ENCODE measurements around the gene RASGRF2. TPM values are rescaled to one million over a fixed set of nuclear protein-coding genes. Genes with fewer than 3 reads are reported as not detected.
"Not testable (repeated sequence)": the region's sequence is repeated elsewhere in the genome, so short reads cannot be mapped to it uniquely, and the experiment has no call there.

Gene RASGRF2
- total RNA-seq, 1 donor from 2014 or later: 2.5 TPM

DNA sequence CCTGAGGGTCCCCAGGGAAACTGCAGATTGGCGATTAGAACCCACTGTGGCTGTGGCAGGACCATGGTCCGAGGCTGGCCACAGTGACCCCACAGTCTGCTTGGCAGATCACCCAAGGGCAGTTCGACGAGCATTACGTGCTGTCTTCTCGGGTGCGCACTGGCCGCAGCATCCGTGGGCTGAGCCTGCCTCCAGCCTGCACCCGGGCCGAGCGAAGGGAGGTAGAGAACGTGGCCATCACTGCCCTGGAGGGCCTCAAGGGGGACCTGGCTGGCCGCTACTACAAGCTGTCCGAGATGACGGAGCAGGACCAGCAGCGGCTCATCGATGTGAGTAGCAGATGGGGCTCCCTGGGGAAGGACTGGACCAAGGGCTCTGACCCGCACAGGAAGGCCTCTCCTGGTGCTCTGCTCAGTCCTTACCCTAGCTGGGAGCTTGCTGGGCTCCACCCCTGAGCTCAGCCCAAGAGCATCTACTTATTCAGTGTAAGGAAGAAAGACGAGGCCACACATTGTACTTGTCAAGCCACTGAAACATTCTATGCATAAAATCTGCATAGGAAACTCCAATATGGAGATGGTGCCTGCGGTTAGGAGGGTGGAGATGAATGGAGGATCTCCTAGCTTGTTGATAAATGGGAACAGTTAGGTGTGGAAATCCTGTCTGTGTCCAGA, 294.9 kb downstream of the RASGRF2 start:
- H3K27me3 Mint-ChIP-seq (ENCODE audit: unreplicated experiment): peaks cover 2% of the 10 kb centered on the region
- H3K27ac Mint-ChIP-seq (ENCODE audit: unreplicated experiment): no peak overlapping the region
- TF ChIP-seq, protein P1, sequence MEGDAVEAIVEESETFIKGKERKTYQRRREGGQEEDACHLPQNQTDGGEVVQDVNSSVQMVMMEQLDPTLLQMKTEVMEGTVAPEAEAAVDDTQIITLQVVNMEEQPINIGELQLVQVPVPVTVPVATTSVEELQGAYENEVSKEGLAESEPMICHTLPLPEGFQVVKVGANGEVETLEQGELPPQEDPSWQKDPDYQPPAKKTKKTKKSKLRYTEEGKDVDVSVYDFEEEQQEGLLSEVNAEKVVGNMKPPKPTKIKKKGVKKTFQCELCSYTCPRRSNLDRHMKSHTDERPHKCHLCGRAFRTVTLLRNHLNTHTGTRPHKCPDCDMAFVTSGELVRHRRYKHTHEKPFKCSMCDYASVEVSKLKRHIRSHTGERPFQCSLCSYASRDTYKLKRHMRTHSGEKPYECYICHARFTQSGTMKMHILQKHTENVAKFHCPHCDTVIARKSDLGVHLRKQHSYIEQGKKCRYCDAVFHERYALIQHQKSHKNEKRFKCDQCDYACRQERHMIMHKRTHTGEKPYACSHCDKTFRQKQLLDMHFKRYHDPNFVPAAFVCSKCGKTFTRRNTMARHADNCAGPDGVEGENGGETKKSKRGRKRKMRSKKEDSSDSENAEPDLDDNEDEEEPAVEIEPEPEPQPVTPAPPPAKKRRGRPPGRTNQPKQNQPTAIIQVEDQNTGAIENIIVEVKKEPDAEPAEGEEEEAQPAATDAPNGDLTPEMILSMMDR (IDR thresholded peaks at IDR 0.05; ENCODE audit: unreplicated experiment): no peak
- H3K36me3 Mint-ChIP-seq (ENCODE audit: low read depth, unreplicated experiment): peaks cover 16% of the 10 kb centered on the region
- H3K4me3 Mint-ChIP-seq (ENCODE audit: unreplicated experiment): no peak overlapping the region
- no peak for DNase-seq (ENCODE audit: low spot score)
- no peaks in the 10 kb centered on the region for H3K9me3 Mint-ChIP-seq (ENCODE audit: unreplicated experiment)
- H3K4me1 Mint-ChIP-seq (ENCODE audit: unreplicated experiment): peaks cover 12% of the 10 kb centered on the region

GRCh38 chr5:81256766-81257165, 296.6 kb downstream of the RASGRF2 start:
- H3K4me1 Mint-ChIP-seq (ENCODE audit: unreplicated experiment): peaks cover 12% of the 10 kb centered on the region

DNA sequence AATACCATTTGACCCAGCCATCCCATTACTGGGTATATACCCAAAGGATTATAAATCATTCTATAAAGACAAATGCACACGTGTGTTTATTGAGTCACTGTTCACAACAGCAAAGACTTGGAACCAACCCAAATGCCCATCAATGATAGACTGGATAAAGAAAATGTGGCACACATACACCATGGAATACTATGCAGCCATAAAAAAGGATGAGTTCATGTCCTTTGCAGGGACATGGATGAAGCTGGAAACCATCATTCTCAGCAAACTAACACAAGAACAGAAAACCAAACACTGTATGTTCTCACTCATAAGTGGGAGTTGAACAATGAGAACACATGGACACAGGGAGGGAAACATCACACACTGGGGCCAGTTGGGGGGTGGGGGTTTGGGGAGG, 302.6 kb downstream of the RASGRF2 start:
- H3K4me1 Mint-ChIP-seq (ENCODE audit: unreplicated experiment); H3K4me3 Mint-ChIP-seq (ENCODE audit: unreplicated experiment); H3K27ac Mint-ChIP-seq (ENCODE audit: unreplicated experiment); DNase-seq (ENCODE audit: low spot score); H3K27me3 Mint-ChIP-seq (ENCODE audit: unreplicated experiment); H3K9me3 Mint-ChIP-seq (ENCODE audit: unreplicated experiment): not testable (repeated sequence)
- H3K36me3 Mint-ChIP-seq (ENCODE audit: low read depth, unreplicated experiment): peaks cover 22% of the 10 kb centered on the region

More at GRCh38 chr5:81256766-81257165, 296.6 kb downstream of the RASGRF2 start:
- DNase-seq (ENCODE audit: low spot score): no peak
- H3K9me3 Mint-ChIP-seq (ENCODE audit: unreplicated experiment): no peaks in the 10 kb centered on the region
- H3K4me3 Mint-ChIP-seq (ENCODE audit: unreplicated experiment): no peak overlapping the region
- H3K27ac Mint-ChIP-seq (ENCODE audit: unreplicated experiment): no peak overlapping the region
- no peaks in the 10 kb centered on the region for H3K27me3 Mint-ChIP-seq (ENCODE audit: unreplicated experiment)
- H3K36me3 Mint-ChIP-seq (ENCODE audit: low read depth, unreplicated experiment): peaks cover 27% of the 10 kb centered on the region
- TF ChIP-seq, protein P1 (IDR thresholded peaks at IDR 0.05; ENCODE audit: unreplicated experiment): no peak

DNA sequence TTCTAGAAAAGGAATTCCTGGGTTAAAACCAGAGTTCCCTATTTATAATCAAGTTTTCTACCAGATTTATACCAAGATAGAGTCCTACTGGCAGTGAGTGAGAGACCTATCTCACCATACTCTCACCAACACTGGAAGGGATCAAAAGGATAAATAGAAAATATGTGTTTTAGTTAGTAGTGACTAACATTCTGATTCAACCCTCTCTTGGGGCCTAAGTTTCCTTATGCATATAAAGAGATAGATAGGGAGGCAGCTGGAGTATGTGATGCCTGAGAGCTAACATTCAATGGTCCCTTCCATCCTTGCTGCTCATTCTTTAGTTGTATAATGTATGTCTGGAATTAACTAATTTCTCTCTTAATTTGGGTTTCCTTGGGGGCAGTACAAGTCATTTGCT, 304.9 kb downstream of the RASGRF2 start:
- Mint-ChIP-seq H3K4me1 (ENCODE audit: unreplicated experiment) (peaks cover 3% of the 10 kb centered on the region), H3K9me3 (ENCODE audit: unreplicated experiment) (no peaks in the 10 kb centered on the region), H3K4me3 (ENCODE audit: unreplicated experiment) (no peak overlapping the region), H3K27me3 (ENCODE audit: unreplicated experiment) (no peaks in the 10 kb centered on the region), H3K27ac (ENCODE audit: unreplicated experiment) (no peak overlapping the region), H3K36me3 (ENCODE audit: low read depth, unreplicated experiment) (peaks cover 15% of the 10 kb centered on the region)
- TF ChIP-seq, protein P1 (IDR thresholded peaks at IDR 0.05; ENCODE audit: unreplicated experiment): no peak
- DNase-seq (ENCODE audit: low spot score): no peak

DNA sequence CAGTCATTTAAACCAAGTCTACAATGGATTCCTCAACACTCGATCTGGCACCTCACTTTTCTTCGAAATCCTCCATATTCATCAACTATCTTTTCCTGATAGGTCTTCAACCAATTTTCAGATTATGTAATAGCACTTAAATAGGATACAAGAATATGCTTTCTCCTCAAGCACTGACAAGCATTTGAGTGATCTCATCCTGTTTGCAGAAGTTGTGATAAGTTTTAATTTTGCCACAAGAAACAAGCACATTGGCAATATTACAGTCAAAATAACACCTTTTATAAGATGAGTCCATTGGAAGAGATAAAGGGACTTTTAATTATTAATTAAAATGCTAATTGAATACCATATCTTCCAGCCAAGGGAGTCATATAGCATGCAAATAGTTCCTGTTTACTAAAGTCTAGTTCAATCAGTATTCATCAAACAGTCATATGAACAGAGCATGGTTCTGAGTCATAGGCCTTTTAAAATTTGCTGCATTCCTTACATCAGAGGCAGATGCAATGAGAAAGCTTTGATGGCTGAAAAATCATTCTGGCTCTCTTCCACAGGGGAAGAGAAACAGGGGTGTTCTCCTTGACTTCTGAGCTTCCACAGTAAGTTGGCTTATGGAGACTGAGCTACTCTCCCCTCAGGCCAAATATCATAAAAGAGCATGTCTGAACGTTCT, 308.5 kb downstream of the RASGRF2 start:
- peaks cover 2% of the 10 kb centered on the region for H3K27me3 Mint-ChIP-seq (ENCODE audit: unreplicated experiment)
- no peak for DNase-seq (ENCODE audit: low spot score)
- peaks cover 7% of the 10 kb centered on the region for H3K4me1 Mint-ChIP-seq (ENCODE audit: unreplicated experiment)
- no peaks in the 10 kb centered on the region for H3K9me3 Mint-ChIP-seq (ENCODE audit: unreplicated experiment)
- TF ChIP-seq, protein P1 (IDR thresholded peaks at IDR 0.05; ENCODE audit: unreplicated experiment): no peak
- peaks cover 7% of the 10 kb centered on the region for H3K36me3 Mint-ChIP-seq (ENCODE audit: low read depth, unreplicated experiment)
- no peak overlapping the region for H3K27ac Mint-ChIP-seq (ENCODE audit: unreplicated experiment)
- H3K4me3 Mint-ChIP-seq (ENCODE audit: unreplicated experiment): no peak overlapping the region
